ENCODE results near the gene SLC36A1. TPM values are rescaled to one million over a fixed set of nuclear protein-coding genes. Genes with fewer than 3 reads are reported as not detected.
A peak's percentile ranks its signal among the peaks of the same experiment; 100 is the strongest.

SLC36A1 gene
- total RNA-seq, 1 donor: 10.4 TPM

DNA sequence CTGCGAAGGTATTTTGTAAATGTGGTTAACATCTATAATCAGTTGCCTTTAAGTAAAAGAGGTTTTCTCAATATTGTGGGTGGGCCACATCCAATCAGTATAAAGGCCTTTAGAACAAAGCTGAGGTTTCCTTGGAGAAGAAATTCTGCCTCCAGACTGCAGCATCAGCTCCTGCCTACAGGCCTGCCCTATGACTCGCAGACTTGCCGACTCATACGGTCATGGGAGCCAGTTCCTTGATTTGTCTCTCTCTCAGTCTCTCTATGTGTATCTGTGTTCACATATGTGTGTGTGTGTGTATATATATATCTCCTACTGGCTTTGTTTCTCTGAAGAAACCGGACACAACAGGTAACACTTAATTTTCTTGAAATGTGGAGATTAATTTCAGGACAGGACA lies 45.3 kb downstream of the SLC36A1 start:
- no peak overlapping the region for H3K4me3 ChIP-seq (ENCODE audit: low read depth, low read length)
- TF ChIP-seq, protein P1, sequence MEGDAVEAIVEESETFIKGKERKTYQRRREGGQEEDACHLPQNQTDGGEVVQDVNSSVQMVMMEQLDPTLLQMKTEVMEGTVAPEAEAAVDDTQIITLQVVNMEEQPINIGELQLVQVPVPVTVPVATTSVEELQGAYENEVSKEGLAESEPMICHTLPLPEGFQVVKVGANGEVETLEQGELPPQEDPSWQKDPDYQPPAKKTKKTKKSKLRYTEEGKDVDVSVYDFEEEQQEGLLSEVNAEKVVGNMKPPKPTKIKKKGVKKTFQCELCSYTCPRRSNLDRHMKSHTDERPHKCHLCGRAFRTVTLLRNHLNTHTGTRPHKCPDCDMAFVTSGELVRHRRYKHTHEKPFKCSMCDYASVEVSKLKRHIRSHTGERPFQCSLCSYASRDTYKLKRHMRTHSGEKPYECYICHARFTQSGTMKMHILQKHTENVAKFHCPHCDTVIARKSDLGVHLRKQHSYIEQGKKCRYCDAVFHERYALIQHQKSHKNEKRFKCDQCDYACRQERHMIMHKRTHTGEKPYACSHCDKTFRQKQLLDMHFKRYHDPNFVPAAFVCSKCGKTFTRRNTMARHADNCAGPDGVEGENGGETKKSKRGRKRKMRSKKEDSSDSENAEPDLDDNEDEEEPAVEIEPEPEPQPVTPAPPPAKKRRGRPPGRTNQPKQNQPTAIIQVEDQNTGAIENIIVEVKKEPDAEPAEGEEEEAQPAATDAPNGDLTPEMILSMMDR (IDR thresholded peaks at IDR 0.05; ENCODE audit: insufficient read depth, low read depth, low read length): peak; percentile 2
- DNase-seq (ENCODE audit: low read depth): peak; percentile 28

DNA sequence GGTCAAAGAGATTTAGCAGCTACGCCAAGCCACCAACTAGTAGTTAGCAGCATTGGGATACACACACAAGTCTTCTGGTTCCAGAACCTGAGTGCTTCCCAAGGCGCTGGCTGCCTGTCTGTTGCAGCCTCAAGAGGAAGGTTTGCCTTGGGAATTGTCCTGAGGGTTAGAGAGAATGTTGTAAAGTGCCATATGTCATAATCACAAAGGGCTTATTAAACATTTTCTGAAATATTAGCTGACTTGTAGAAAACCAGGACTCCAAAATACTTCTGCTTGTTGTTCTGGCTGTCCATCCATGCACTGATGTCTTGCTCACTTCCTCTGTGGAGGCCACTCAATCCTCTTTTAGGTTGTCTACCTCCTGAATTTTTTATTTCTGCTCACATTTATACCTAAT lies 46.3 kb downstream of the SLC36A1 start:
- no peak overlapping the region for H3K4me3 ChIP-seq (ENCODE audit: low read depth, low read length)
- no peak for DNase-seq (ENCODE audit: low read depth)
- TF ChIP-seq, protein P1 (IDR thresholded peaks at IDR 0.05; ENCODE audit: insufficient read depth, low read depth, low read length): no peak

DNA sequence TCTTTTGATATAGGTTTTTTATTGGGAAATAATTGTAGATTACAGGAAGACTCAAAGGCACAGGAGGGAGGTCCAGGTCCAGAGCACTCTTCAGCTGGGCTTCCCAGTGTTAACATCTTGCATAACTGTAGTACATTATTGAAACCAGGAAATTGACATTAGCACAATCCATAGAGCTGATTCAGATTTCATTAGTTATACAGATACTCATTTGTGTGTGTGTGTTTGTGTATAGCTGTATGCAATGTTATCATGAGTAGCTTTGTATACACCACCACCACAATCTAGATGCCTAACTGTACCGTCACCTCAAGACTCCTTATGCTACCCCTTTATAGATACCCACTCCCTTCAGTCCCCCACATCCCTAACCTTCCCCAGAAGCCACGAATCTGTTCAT lies 47.9 kb downstream of the SLC36A1 start:
- no peak overlapping the region for H3K4me3 ChIP-seq (ENCODE audit: low read depth, low read length)
- TF ChIP-seq, protein P1 (IDR thresholded peaks at IDR 0.05; ENCODE audit: insufficient read depth, low read depth, low read length): no peak
- DNase-seq (ENCODE audit: low read depth): no peak

DNA sequence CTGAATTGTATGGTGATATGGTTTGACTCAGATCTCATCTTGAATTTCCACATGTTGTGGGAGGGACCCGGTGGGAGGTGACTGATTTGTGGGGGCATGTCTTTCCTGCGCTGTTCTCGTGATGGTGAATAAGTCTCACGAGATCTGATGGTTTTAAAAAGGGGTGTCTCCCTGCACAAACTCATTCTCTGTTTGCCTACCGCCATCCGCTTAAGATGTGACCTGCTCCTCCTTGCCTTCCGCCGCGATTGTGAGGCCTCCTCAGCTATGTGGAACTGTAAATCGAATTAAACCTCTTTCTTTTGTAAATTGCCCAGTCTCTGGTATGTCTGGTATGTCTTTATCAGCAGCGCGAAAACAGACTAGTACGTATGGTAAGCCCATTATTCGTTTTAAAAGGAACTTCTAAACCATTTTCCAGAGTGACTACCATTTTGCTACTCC lies 48.7 kb downstream of the SLC36A1 start:
- H3K4me3 ChIP-seq (ENCODE audit: low read depth, low read length): no peak overlapping the region
- no peak for DNase-seq (ENCODE audit: low read depth)
- TF ChIP-seq, protein P1 (IDR thresholded peaks at IDR 0.05; ENCODE audit: insufficient read depth, low read depth, low read length): no peak

DNA sequence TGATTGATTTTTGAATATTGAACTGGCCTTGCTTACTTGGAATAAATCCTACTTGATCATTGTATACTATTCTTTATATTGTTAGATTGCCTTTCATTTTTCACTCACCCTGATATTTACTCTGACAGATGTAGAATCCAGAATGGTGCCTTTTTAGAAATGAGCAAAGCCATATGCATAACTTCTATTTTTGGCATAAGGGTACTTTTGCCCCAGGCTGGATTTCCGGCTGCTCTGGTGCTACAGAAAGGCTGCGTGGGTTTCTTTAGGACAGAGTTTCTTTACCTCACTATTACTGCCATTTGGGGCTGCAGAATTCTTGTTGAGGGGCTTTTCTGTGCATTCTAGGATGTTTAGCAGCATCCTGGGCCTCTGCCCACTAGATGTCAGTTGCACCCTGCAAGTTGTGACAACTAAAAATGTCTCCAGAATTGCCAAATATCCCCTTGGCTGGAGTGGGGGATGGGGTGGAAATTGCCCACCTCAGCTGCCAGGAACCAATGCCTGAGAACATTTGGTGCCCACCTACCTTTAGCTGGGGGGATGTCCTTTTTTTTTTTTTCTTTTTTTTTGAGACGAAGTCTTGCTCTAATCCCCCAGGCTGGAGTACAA lies 50.1 kb downstream of the SLC36A1 start:
- no peak overlapping the region for H3K4me3 ChIP-seq (ENCODE audit: low read depth, low read length)
- no peak for DNase-seq (ENCODE audit: low read depth)
- TF ChIP-seq, protein P1 (IDR thresholded peaks at IDR 0.05; ENCODE audit: insufficient read depth, low read depth, low read length): no peak

DNA sequence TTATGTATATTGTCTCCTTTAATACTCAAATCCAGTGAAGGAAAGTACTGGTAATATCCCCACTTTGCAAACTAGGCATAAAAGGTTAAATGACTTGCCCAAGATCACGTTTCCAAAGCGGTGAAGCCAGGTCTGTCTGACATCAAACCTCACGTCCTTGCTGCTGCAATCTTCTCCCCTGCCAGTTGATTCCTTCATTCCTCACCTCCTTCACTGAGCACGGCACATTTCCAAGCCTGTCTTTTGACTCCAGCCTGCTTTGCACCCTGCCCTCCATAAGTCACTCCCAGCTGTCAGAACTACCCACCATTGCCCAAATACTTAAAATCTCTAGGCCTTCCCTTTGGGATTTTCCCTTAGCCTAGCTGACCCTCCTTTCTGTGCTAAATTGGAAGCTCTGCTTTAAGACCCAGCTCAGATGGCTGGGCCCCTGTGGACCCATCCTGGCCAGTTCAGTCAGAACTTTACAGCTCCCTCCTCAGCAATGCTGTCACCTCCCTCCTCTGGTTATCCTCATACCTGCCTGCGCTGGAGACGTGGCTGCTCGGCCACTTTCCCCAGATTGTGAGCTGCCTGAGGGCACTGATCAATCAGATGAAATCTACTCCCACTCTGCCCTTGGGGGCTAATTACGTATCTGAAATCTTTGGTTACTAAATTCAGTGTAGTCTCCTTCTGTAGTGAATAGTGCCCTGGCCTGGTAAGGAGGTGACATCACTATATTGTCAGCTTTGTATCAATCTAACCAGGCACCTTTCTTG lies 51.2 kb downstream of the SLC36A1 start:
- no peak overlapping the region for H3K4me3 ChIP-seq (ENCODE audit: low read depth, low read length)
- DNase-seq (ENCODE audit: low read depth): no peak
- TF ChIP-seq, protein P1 (IDR thresholded peaks at IDR 0.05; ENCODE audit: insufficient read depth, low read depth, low read length): no peak
